Bronchus fibroblast of lung (primary cell): Measurements from ENCODE around the gene IL4R. TPM values are rescaled to one million over a fixed set of nuclear protein-coding genes. Genes with fewer than 3 reads are reported as not detected.

Experiments
- total RNA-seq: library from RNA; depleted of rRNA; stranded (reverse); fragments of >200 nt; gene quantifications from 2 replicates; pipeline ENCODE4 v1.2.3, GENCODE V29; 2015

The IL4R gene
- 15.3 and 16.3 TPM in 2 replicates for total RNA-seq

GRCh38 chr16:27313422-27314160 is at the start of gene IL4R:
IL4R (plus strand) TSS chr16:27313974; CDS start chr16:27340204, 26,230 bp downstream.

DNA sequence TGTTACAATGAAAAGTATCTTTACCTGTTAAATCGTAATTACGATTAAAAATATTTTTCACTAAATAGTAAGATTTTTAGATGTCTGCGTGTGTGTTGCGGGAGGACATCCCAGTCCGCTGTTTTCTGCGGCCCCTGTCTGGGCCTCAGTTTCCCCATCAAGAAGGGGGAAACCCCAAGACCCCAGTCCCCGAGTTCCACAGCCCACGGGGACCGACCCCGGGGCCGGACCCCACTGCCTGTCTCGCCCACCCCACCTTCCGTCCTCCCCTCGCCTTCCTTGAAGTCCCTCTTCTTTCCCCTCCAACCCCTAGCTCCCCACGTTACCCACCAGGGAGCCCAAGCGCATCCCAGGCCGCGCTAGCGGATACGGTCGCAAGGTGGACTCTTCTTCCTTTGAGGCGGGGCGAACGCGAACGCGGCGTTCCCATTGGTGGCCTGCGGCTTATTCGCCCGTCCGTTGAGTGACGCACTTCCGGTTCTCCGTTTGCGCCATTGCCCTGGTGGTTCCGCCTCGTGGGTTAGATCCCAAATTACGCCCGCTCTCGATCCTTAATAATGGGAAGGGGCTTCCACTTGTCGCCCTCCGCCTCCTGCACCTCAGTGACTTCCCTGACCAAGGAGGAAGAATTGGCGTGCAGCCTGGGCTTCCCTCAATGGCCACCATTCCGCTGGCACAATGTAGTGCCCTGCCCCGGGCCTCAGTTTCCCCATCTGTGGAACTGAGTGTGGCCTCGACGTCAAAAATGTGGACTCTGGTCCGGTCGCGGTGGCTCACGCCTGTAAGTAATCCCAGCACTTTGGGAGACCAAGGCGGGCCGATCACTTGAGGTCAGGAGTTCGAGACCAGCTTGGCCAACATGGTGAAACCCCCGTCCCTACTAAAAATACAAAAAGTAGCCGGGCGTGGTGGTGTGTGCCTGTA is 45.1 kb upstream of the IL4R start, which contains the start of gene NSMCE1:
Gene NSMCE1 (minus strand): TSS at position 397 of the 924 bp plus-strand sequence. CDS start 11,202 bp downstream, outside the sequence.

DNA sequence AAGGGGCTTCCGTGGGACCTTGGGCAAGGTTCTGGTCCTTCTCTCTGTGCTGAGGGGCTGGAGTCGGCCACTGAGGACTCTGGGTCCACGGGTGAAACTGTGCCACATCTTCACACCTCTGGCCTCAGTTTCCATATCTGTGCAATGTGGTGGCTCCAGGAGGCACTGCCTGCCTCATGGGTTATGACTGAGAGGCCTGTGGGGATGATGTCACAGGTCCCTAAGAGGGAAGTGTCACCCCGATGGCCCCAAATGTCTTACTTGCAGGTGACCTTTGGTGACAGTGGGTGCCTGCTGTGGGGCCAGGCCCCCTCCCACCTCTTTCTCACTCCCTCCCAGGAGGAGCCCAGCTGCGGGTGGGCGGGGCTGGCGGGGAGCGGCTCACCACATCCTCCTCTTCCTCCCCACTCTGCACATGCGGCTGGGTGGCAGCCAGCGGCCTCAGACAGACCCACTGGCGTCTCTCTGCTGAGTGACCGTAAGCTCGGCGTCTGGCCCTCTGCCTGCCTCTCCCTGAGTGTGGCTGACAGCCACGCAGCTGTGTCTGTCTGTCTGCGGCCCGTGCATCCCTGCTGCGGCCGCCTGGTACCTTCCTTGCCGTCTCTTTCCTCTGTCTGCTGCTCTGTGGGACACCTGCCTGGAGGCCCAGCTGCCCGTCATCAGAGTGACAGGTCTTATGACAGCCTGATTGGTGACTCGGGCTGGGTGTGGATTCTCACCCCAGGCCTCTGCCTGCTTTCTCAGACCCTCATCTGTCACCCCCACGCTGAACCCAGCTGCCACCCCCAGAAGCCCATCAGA is 88.2 kb downstream of the IL4R start, which contains the start of gene IL21R:
Gene IL21R (plus strand): TSS at position 407 of the 801 bp plus-strand sequence. CDS start 27,898 bp downstream, outside the sequence.

Other genes starting within 250 kb of the IL4R start
- gene C16orf82, start 247.0 kb upstream of the IL4R start, total RNA-seq, result not detected in 2 replicates
- 3.7 and 4.6 TPM in 2 replicates for gene KDM8, start 110.4 kb upstream of the IL4R start, total RNA-seq
- gene NSMCE1, start 45.2 kb upstream of the IL4R start, total RNA-seq, result 82.5 and 90.6 TPM in 2 replicates
- gene IL21R, start 88.2 kb downstream of the IL4R start, total RNA-seq, result 16.1 and 16.8 TPM in 2 replicates
- 57.4 and 62.4 TPM in 2 replicates for gene GTF3C1, start 235.9 kb downstream of the IL4R start, total RNA-seq
- gene KATNIP, start 236.2 kb downstream of the IL4R start, total RNA-seq, result 10.6 and 11.7 TPM in 2 replicates